Right lobe of liver (tissue), 4 donors: ENCODE measurements around the gene BNIP3.
A peak's percentile ranks its signal among the peaks of the same experiment; 100 is the strongest.

Experiments
- POLR2A ChIP-seq: fragments of 450-650 bp; IDR thresholded peaks from one replicate; pipeline ENCODE4 v1.6.1; 2017; ENCODE audit warnings: antibody characterized with exemption, mild to moderate bottlenecking
- TF ChIP-seq, protein P1 (sequence below), 4 donors: fragments of 200-600 bp in 3 of 4; fragments of 450-650 bp in 1 of 4; IDR thresholded peaks; one replicate each; pipeline versions ENCODE4 v1.5.1 to v1.8.0; 2016 to 2022; ENCODE audit warnings: antibody characterized with exemption in 4 of 4, mild to moderate bottlenecking in 2 of 4
- donor health status: DM: no; HTN: no; CAD: no.
- donor health status: DM: no; HTN: no; CAD: no.
- donor health status: DM: no; HTN: yes; CAD: no.

DNA sequence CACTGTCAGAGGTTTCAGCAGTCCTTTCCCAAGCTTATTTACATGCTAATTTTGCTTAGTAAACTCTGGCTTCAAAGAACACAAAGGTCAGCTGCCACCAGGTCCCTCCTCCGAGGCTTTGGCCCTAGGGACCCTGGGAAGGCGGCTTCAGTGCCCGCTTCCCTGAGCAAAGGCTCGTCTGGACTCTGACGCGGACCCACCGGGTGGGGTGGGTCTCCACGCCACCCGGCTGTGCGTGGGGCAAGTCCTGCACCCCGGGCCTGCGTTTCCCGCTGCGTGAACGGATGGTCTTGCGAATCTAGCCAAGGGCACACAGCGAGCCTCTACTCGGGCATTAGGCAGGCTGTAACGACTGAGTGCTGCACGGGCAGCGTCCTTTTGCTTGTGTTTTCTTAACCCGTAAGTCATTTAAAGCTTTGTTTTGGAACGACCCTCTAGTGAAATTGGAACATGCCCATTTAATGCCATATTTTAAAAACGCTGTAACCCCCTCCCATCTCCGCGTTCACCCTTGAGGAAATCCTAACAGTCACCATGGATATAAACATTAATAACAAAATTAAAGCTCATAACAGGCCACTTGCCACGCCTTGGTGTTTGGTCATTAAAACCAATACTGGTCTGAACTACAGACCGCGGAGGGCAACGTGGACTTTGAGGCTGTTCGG, 828 bp downstream of the BNIP3 start:
- TF ChIP-seq POLR2A: peak; percentile 38
- TF ChIP-seq, protein P1, sequence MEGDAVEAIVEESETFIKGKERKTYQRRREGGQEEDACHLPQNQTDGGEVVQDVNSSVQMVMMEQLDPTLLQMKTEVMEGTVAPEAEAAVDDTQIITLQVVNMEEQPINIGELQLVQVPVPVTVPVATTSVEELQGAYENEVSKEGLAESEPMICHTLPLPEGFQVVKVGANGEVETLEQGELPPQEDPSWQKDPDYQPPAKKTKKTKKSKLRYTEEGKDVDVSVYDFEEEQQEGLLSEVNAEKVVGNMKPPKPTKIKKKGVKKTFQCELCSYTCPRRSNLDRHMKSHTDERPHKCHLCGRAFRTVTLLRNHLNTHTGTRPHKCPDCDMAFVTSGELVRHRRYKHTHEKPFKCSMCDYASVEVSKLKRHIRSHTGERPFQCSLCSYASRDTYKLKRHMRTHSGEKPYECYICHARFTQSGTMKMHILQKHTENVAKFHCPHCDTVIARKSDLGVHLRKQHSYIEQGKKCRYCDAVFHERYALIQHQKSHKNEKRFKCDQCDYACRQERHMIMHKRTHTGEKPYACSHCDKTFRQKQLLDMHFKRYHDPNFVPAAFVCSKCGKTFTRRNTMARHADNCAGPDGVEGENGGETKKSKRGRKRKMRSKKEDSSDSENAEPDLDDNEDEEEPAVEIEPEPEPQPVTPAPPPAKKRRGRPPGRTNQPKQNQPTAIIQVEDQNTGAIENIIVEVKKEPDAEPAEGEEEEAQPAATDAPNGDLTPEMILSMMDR (IDR thresholded peaks at IDR 0.05): no peak
